GM12878 (cell line): ENCODE data around the gene NFATC3. TPM values are rescaled to one million over a fixed set of nuclear protein-coding genes. Genes with fewer than 3 reads are reported as not detected.

ENCODE experiments used
- ATAC-seq: fragments of 200-7000 bp; cut with Tn5 transposase; 3 replicates; pipeline ENCODE4 v1.9.1; 2020; ENCODE audit warnings: mild to moderate bottlenecking, moderate library complexity
- BruUV-seq: library from RNA; stranded (reverse); fragments of 400-500 nt; replicated peaks from 2 replicates; lab custom pipeline; 2021; lab: Mats Ljungman, UMichigan
- CTCF ChIA-PET: fragments of 300-600 bp; sonication (Branson Sonifier 250); formaldehyde crosslinking; extraction: SDS; loops from one replicate; lab custom pipeline; 2021; ENCODE audit warnings: inconsistent platforms; lab: Yijun Ruan, JAX
- POLR2A ChIA-PET: fragments of 350-600 bp; formaldehyde crosslinking; extraction: SDS; loops from one replicate; lab custom pipeline; 2021; ENCODE audit warnings: inconsistent platforms; lab: Charles Lee
- RAD21 ChIA-PET: fragments of 300-600 bp; sonication (Branson Sonifier 250); formaldehyde crosslinking; loops from one replicate; lab custom pipeline; 2023; ENCODE audit warnings: antibody characterized with exemption; ENCODE audit not compliant: unreplicated experiment; lab: Charles Lee
- SMC1A ChIA-PET: fragments of 300-600 bp; sonication (Branson Sonifier 250); formaldehyde crosslinking; loops from one replicate; lab custom pipeline; 2023; ENCODE audit not compliant: unreplicated experiment, uncharacterized antibody; lab: Charles Lee
- DNase-seq: peaks from one replicate; pipeline ENCODE4 v3.0.0-alpha.2; 2011; ENCODE audit warnings: low read depth, low spot score
- FAIRE-seq: peaks from 3 replicates; lab custom pipeline; 2011; peaks lifted over from hg19 to GRCh38; lab: Jason Lieb, UNC
- H2AFZ ChIP-seq: 2 replicates; pipeline ENCODE4 v1.6.0; 2011; ENCODE audit warnings: low read depth, low read length, control low read depth; ENCODE audit not compliant: control insufficient read depth
- H3K27ac ChIP-seq: 2 replicates; pipeline ENCODE4 v1.5.1; 2011; ENCODE audit warnings: control low read depth; ENCODE audit not compliant: control insufficient read depth, insufficient read depth
- H3K27me3 ChIP-seq, 2 experiments: replicated peaks in 1 of 2; 2 replicates each; pipeline versions ENCODE4 v1.6.0 to v1.6.1; 2011; ENCODE audit warnings: low read length in 1 of 2; ENCODE audit not compliant: control insufficient read depth in 2 of 2, insufficient read depth in 2 of 2
- H3K36me3 ChIP-seq, 2 experiments: 2 replicates each; pipeline ENCODE4 v1.5.1; 2011; ENCODE audit warnings: low read length in 1 of 2; ENCODE audit not compliant: control insufficient read depth in 2 of 2, insufficient read depth in 2 of 2
- H3K4me1 ChIP-seq: 2 replicates; pipeline ENCODE4 v1.6.1; 2011; ENCODE audit warnings: mild to moderate bottlenecking, low read length, moderate library complexity, mixed read lengths; ENCODE audit not compliant: control insufficient read depth, insufficient read depth
- H3K4me2 ChIP-seq: 2 replicates; pipeline ENCODE4 v1.6.0; 2011; ENCODE audit warnings: control low read depth; ENCODE audit not compliant: control insufficient read depth, insufficient read depth
- H3K4me3 ChIP-seq: fragments of 200-600 bp; sonication (generic); 2 replicates; pipeline ENCODE4 v1.5.1; 2016
- H3K79me2 ChIP-seq: 2 replicates; pipeline ENCODE4 v1.6.0; 2011; ENCODE audit warnings: low read length; ENCODE audit not compliant: control insufficient read depth, insufficient read depth
- H3K9ac ChIP-seq: 2 replicates; pipeline ENCODE4 v1.8.0; 2011; ENCODE audit warnings: low read length, control low read depth, mixed read lengths; ENCODE audit not compliant: control insufficient read depth, insufficient read depth
- H3K9me3 ChIP-seq: replicated peaks from 3 replicates; pipeline ENCODE4 v1.5.1; 2011; ENCODE audit warnings: mild to moderate bottlenecking, low read length; ENCODE audit not compliant: control insufficient read depth, insufficient read depth
- H4K20me1 ChIP-seq: 2 replicates; pipeline ENCODE4 v1.6.0; 2011; ENCODE audit not compliant: control insufficient read depth, insufficient read depth
- ATF3 ChIP-seq: IDR thresholded peaks from 2 replicates; pipeline ENCODE4 v1.6.1; 2011; ENCODE audit warnings: low read depth, mild to moderate bottlenecking, low read length, moderate library complexity, borderline replicate concordance; ENCODE audit errors: extremely low read depth
- CHD1 ChIP-seq: IDR thresholded peaks from 2 replicates; pipeline ENCODE4 v1.6.1; 2012; ENCODE audit warnings: low read depth, low read length, improper control_type of control experiment
- EED ChIP-seq: sonication (generic); IDR thresholded peaks from 2 replicates; pipeline ENCODE4 v1.6.1; 2016; ENCODE audit warnings: antibody characterized with exemption, low read depth
- EGR1 ChIP-seq, 2 experiments: IDR thresholded peaks; 1 replicate in 1 of 2; 2 replicates in 1 of 2; pipeline ENCODE4 v1.6.1; 2011 to 2012; ENCODE audit warnings: low read depth in 2 of 2, low read length in 2 of 2, borderline replicate concordance in 1 of 2, mild to moderate bottlenecking in 1 of 2, moderate library complexity in 1 of 2
- GATAD2B ChIP-seq: fragments of 450-650 bp; conservative IDR thresholded peaks from 2 replicates; pipeline ENCODE4 v1.6.1; 2017; ENCODE audit warnings: low read depth, mild to moderate bottlenecking, moderate library complexity
- MTA3 ChIP-seq: IDR thresholded peaks from 2 replicates; pipeline ENCODE4 v1.6.1; 2012; ENCODE audit warnings: low read length, inconsistent platforms, borderline replicate concordance
- MYB ChIP-seq: fragments of 150-350 bp; IDR thresholded peaks from 2 replicates; pipeline ENCODE4 v1.6.1; 2014; ENCODE audit warnings: mild to moderate bottlenecking, low read depth, low read length, borderline replicate concordance
- POLR2AphosphoS2 ChIP-seq: IDR thresholded peaks from 2 replicates; pipeline ENCODE4 v1.6.1; 2011; ENCODE audit warnings: low read depth, mild to moderate bottlenecking, low read length, improper control_type of control experiment, moderate library complexity
- RAD21 ChIP-seq: IDR thresholded peaks from 2 replicates; pipeline ENCODE4 v1.6.1; 2011; ENCODE audit warnings: mild to moderate bottlenecking, low read depth, low read length, moderate library complexity; ENCODE audit not compliant: insufficient read depth
- SMAD5 ChIP-seq: IDR thresholded peaks from 2 replicates; pipeline ENCODE4 v1.6.1; 2016; ENCODE audit warnings: antibody characterized with exemption, low read depth
- STAT3 ChIP-seq: IDR thresholded peaks from 2 replicates; pipeline ENCODE4 v1.6.1; 2011; ENCODE audit warnings: low read depth, low read length, improper control_type of control experiment
- TBL1XR1 ChIP-seq: IDR thresholded peaks from 2 replicates; pipeline ENCODE4 v1.6.1; 2012; ENCODE audit warnings: low read depth, low read length, improper control_type of control experiment
- TCF3 ChIP-seq: IDR thresholded peaks from 2 replicates; pipeline ENCODE4 v1.6.1; 2012; ENCODE audit warnings: low read depth, mild to moderate bottlenecking, low read length, borderline replicate concordance; ENCODE audit not compliant: insufficient read depth
- ZBTB33 ChIP-seq: fragments of 450-650 bp; IDR thresholded peaks from 2 replicates; pipeline ENCODE4 v1.6.1; 2017; ENCODE audit warnings: mild to moderate bottlenecking
- ZBTB40 ChIP-seq: fragments of 450-650 bp; IDR thresholded peaks from 2 replicates; pipeline ENCODE4 v1.6.1; 2016; ENCODE audit warnings: mild to moderate bottlenecking, moderate library complexity, borderline replicate concordance
- WGBS: methylation state at CpG from one replicate; pipeline ENCODE4 v1.1.6; 2016; ENCODE audit warnings: low lambda C conversion rate; ENCODE audit not compliant: insufficient replicate concordance, insufficient coverage; ENCODE audit errors: missing lambda C conversion rate; 5-methylcytosine and 5-hydroxymethylcytosine counted together
- in situ Hi-C: fragments of 300-500 bp; cut with MboI; formaldehyde crosslinking; loops from 9 replicates; pipeline ENCODE4 v1.14.3; 2018; ENCODE audit warnings: mixed read lengths
- intact Hi-C: fragments of 100-400 bp; cut with micrococcal nuclease; formaldehyde crosslinking; loops from one replicate; pipeline ENCODE4 v1.14.2; 2022; ENCODE audit not compliant: unreplicated experiment
- polyA plus RNA-seq, 11 experiments: library from polyadenylated mRNA; depleted of rRNA in 4 of 11; unstranded in 6 of 11; stranded (reverse) in 5 of 11; fragments of >200 nt; fragmentation: Nextera tagmentation in 4 of 11; fragmentation: Illumina TruSeq in 1 of 11; extraction: Ambion mirVana in 4 of 11; extraction: Trizol in 1 of 11; gene quantifications; 1 replicate in 1 of 11; 2 replicates in 10 of 11; pipeline versions ENCODE4 v1.2.1 to v1.2.3, GENCODE V29; 2011 to 2016; ENCODE audit warnings: inconsistent platforms in 2 of 11, missing spikeins in 2 of 11, low read depth in 1 of 11
- total RNA-seq, 4 experiments: library from RNA; depleted of rRNA in 3 of 4; stranded (reverse); fragments of >200 nt in 3 of 4; fragmentation: Illumina TruSeq in 1 of 4; extraction: Trizol in 1 of 4; gene quantifications; 2 replicates each; pipeline versions ENCODE4 v1.2.1 to v1.2.3, GENCODE V29; 2013 to 2021

The NFATC3 gene
- total and polyA plus RNA-seq, 10 of the 15 experiments (the other 5 are each of a cell fraction or from before 2014, with no cell fraction given): 4.2 to 37.6 (median 24.9) TPM

GRCh38 chr16:68086336-68086841 is 1.2 kb downstream of the NFATC3 start:
- under 1% methylated on average over 6 of the region's 6 CpGs for WGBS
- Histone ChIP-seq H2AFZ (no peak overlapping the region), H3K9ac (peak overlapping the region; percentile 67), H3K36me3 (peaks cover 0 to under 1% of the 10 kb centered on the region in 2 experiments; a peak in 1 of 4 replicates), H3K27ac (peak overlapping the region; percentile 67; the same call in 1 of the 2 replicates), H4K20me1 (no peaks in the 10 kb centered on the region), H3K79me2 (peaks cover 56% of the 10 kb centered on the region), H3K4me3 (peak overlapping the region; percentile 88), H3K4me1 (peaks cover 21% of the 10 kb centered on the region), H3K9me3 (no peaks in the 10 kb centered on the region), H3K27me3 (no peaks in the 10 kb centered on the region), H3K4me2 (peak overlapping the region; percentile 87; the same call in 1 of the 2 replicates)
- TSS peak; percentile 54 for BruUV-seq
- in situ Hi-C loops (no loop called here), intact Hi-C loops (loop anchor here (5.0 kb wide), 1 partner anchor 41 kb away; no protein-coding TSS in a partner anchor)
- FAIRE-seq (no peak), DNase-seq (no peak), ATAC-seq (no peak)
- no peak for TF ChIP-seq ZBTB40
- no peak for TF ChIP-seq EED
- TF ChIP-seq SMAD5: no peak
- TF ChIP-seq STAT3: no peak
- no peak for TF ChIP-seq TCF3
- TF ChIP-seq ZBTB33: no peak
- TF ChIP-seq POLR2AphosphoS2: no peak
- TF ChIP-seq EGR1 (IDR thresholded peaks at IDR 0.05; ENCODE audit: borderline replicate concordance in 1 of 2, low read depth in 2 of 2, low read length in 2 of 2): no peak
- no peak for TF ChIP-seq GATAD2B
- no peak for TF ChIP-seq MYB
- no peak for TF ChIP-seq TBL1XR1
- TF ChIP-seq ATF3: no peak
- no peak for TF ChIP-seq RAD21
- TF ChIP-seq CHD1: no peak
- TF ChIP-seq MTA3: no peak
- POLR2A ChIA-PET: interaction anchor here (0.6 to 6.1 kb wide), 7 partner anchors 11 to 178 kb away, joined by 3 to 135 read pairs (median 4); no protein-coding TSS in a partner anchor
- CTCF ChIA-PET: interaction anchor here (1.0 to 8.8 kb wide), 5 partner anchors 10 to 143 kb away, joined by 3 to 109 read pairs (median 4); no protein-coding TSS in a partner anchor
- SMC1A ChIA-PET: interaction anchor here (0.7 to 6.6 kb wide), 7 partner anchors 11 to 270 kb away, joined by 3 to 67 read pairs (median 8); no protein-coding TSS in a partner anchor
- RAD21 ChIA-PET: interaction anchor here (0.6 to 5.3 kb wide), 4 partner anchors 14 to 150 kb away, joined by 3 to 105 read pairs (median 10); no protein-coding TSS in a partner anchor
